GM18505 (cell line): ENCODE data around the gene MB.

Source experiments
- ATAC-seq: cut with Tn5 transposase; IDR thresholded peaks from one replicate; pipeline ENCODE4 v1.9.1; 2021; ENCODE audit not compliant: unreplicated experiment
- POLR2A ChIP-seq: IDR thresholded peaks from 4 replicates; pipeline ENCODE4 v1.6.1; 2011; ENCODE audit warnings: borderline replicate concordance; ENCODE audit not compliant: insufficient read depth, insufficient read length; ENCODE audit errors: extremely low read depth

The MB gene

DNA sequence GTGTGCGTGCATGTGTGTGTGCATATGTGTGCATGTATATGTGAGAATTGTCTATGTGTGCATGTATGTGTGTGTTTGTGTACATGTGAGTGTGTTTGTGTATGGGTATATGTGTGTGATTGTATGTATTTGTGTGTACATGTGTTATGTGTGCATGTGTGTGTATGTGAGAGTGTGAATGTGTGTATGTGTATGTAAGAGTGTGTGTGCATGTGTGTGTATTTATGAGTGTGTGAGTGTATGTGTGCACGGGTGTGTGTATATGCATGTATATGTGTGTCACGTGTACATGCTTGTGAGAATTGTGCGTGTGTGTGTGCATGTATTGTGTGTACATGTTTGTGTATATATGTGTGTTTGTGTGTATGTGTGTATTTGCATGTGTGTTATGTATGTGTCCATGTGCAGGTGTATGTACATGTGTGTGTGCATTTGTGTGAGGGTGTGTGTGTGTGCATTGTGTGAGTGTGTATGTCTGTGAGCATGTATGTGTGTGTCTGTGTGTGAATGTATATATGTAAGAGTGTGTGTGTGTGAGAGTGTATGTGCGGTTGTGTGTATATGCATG, 16.0 kb downstream of the MB start:
- ATAC-seq: no peak
- no peak for TF ChIP-seq POLR2A

DNA sequence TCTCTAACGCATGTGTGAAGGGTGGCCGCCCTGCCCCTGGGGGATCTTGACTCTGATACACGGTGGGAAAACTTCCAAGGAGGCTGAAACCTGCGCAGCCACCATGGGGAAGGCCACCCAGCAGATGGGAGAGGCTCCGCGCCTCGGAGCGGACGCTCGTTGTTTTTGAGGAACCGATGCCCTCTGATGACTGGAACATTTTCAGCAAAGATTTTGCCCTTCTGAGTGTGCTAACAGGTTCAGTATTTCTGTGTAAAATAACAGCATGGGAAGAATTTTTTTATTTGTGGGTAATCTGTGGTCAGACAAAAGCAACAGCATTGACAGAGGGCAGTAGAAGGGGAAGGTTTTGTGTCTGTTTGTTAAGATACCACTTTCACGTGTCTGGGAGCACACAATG, 16.7 kb downstream of the MB start:
- no peak for ATAC-seq
- TF ChIP-seq POLR2A: no peak

DNA sequence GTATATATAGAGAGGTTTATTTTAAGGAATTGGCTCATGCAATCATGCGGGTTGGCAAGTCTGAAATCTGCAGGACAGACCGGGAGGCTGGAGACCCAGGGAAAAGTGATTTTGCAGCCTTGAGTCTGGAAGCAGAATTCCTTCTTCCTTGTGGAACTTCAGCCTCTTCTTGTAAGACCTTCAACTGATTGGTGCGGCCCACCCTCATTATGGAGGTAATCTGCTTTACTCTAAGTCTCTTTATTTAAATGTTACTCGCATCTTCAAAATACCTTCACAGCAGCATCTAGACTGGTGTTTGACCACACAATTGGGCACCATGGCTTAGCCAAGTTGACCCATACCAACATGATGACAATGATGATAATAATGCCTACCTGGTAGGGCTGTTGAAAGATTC, 17.8 kb downstream of the MB start:
- ATAC-seq: no peak
- no peak for TF ChIP-seq POLR2A

DNA sequence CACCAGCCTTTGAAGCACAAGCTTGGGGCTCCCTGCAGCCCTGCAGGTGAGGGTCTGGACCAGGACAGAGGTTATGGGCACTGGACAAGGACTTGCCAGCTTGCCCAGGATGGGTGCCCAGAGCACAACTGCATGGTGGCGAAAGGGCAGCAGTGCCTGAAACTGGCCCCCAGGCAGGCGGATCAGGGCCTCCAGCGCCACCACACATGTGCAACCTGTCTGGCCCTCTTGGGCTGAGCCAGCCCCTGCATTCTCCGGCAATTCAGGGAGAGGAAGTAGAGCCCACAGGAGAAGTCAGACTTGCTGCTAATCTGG, 18.8 kb downstream of the MB start:
- no peak for TF ChIP-seq POLR2A

DNA sequence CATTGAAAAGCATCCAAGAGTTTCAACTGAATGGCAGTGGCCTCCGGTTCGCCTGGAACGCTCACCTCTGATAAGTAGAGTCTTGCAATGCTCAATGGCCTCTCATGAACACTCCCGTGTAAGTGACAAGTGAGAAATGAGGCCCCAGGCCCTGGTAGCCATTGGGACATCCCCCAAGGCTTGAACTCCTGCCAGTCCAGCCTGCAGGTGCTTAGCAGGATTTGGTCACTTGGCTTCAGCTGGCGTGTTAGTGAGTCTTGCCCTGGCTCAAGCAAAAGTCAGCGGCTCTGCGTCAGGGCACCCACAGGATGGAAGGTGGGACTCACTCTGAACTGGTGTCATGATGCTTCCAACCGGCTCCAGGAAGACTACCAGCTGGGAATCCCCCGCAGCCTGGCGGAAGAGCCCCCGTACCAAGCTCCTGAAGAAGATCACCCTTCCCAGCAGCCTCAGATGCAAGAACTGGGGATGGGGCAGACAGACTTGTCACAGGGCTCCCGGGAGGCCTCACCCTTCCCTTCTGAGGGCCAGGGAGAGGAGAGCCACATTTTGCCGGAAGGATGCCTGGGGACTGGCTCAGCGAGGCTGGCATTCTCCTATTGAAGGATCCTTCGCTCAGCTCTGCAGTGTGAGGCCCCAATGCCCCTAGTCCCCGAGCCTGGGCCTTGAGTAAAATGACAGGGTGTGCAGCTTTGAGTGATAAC, 19.3 kb downstream of the MB start:
- no peak for TF ChIP-seq POLR2A

More for the DNA sequence above, 18.8 kb downstream of the MB start:
- no peak for ATAC-seq

DNA sequence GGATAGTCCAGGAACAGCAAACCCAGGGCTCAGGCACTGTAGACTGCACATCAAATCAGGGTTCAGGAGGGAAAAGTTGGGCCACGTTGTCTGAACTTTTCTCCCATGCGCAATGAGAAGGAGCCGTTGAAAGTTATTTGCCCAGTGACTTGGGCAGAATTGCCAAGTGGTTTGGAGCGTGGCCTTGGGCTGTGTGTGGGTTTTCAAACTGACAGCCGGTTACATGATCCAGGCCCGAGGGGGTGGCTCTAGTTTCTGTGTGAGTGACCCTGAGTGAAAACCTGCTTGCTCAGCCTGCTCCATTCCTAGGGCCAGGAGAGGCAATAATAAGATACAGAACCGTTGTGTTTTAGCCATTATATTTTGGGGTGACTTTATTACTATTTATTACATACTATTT, 20.3 kb downstream of the MB start:
- no peak for TF ChIP-seq POLR2A

More for the DNA sequence above, 19.3 kb downstream of the MB start:
- no peak for ATAC-seq

DNA sequence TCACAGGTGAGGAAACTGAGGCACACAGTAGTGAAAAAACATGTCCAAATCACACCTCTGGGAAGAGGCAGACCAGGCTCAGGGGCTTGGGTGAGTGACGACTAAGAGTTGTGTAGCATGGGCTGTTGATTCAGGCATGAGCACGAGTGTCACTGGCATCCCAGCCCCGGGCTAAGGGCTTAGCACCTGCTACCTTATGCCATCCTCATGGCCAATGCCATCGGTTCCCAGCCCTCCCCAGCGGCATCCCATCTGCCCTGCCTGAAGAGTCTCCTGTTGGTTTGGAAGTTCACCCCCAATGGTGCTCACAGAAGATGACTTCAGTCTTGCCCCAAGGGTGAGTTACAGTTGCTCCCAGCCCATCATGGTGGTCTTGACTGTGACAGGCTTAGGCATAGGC, 22.4 kb downstream of the MB start:
- no peak for ATAC-seq
- TF ChIP-seq POLR2A: no peak

More for the DNA sequence above, 20.3 kb downstream of the MB start:
- no peak for ATAC-seq

DNA sequence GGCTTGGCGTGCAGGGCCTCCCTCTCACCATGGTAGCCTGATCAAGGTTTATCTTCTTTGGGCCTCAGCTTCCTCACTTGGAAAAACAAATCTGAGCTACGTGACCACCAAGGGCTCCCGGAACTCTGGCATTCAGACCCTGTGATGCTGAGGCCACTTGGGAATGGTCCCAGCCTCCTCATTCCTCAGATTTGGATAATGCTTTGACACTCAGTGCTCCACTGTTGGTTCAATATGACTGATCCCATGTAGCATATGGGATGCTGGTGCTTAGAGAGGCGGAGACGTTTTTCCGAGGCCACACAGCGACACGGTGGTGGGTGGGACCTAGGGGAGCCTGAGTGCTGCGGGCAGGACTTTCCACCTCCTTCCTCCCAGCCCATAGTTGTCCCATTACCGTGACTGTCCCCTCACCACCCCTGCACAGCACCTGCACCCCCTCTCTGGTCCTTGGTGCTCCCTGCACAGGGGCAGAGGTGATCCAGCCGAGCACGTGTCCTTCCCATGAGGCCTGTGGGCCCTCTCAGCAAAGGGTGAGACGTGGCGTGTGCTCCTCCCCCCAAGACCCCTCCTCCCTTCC, 23.1 kb downstream of the MB start:
- ATAC-seq: no peak
- no peak for TF ChIP-seq POLR2A

DNA sequence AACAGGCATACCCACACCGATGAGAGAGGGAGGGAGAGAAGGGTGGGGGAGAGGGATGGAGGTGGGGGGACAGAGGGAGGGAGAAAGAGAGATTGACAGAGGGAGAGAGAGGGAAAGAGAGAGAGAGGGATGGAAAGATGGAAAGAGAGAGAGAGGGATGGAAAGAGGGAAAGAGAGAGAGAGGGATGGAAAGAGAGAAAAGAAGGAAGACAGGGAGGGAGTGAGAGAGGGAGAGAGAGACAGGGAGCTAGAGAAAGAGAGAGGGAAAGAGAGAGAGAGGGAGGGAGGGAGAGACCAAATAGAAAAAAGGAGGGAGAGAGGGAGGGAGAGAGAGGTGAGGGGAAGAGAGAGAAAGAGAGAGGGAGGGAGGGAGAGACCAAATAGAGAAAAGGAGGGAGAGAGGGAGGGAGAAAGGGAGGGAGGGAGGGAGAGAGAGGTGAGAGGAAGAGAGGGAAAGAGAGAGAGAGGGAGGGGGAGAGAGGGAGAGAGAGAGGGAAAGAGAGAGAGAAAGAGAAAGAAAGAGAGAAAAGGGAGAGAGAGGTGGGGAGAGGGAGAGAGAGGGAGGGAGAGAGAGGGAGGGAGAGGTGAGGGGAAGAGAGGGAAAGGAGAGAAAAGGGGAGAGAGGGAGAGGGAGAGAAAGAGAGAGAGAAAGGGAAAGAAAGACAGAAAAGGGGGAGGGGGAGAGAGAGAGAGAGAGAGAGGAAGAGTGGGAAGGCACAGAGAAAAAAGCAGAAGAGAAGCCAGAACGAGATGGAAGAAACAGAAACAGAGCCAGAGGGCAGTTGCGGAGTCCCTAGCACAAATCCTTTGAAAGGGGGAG, 23.8 kb downstream of the MB start:
- TF ChIP-seq POLR2A: no peak

DNA sequence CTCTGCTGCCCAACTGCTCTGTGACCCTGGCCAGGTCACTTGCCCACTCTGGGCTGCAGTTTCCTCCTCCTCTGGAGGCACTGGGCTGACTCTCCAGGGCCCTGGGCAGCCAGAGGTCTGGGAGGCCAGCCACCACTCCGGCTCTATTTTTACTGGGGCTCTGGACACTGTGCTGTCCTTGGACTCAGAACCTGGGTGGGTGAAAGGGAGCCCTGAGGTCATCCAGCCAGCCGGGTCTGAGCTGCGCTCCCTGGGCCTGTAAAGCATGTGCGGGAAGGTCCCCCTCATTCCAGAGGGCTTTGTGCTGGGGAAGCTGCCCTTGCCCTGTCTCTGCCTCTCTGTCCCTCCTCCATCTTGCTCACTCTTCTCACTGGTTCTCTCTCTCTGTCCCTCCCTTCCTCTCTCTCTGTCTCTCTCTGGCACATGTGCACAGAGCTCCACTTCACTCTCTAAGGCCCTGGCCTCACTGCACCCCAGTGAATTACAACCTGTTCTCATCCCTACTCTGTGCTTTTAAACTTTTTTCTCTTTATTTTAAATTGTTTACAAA, 24.6 kb downstream of the MB start:
- ATAC-seq: no peak
- TF ChIP-seq POLR2A: no peak

More for the DNA sequence above, 23.8 kb downstream of the MB start:
- ATAC-seq: no peak

DNA sequence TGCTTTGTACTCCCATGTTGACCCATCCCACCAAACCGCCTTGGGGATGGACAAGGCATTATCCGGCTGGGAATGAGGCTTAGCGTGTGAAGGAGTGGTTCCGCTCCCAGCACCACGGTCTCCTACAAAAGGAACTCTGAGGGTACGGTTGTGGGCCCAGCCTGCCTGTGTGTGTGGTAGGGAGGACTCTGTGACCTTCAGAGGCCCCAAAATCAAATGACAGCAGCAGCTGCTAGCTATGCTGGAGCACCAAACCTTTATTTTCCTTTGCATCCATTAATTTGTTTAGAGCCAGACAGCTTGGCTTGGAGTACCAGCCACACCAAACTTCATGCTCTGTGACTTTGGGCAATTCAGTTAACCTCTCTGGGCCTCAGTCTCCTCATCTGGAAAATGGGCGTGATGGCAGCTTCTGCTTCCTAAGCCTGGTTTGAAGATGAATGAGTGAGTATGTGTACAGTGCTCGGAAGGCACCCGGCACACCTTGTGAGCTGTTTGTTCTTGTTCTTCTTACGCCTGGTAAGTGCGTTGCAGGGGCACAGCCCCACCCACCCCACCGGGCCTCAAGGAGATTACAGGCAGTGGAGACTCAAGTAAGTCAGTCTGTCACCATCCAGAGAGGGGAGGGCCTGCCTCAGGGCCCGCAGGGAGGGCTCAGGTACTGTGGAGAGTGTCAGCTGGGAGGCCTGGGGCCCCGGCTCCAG, 25.3 kb downstream of the MB start:
- ATAC-seq: no peak
- no peak for TF ChIP-seq POLR2A

DNA sequence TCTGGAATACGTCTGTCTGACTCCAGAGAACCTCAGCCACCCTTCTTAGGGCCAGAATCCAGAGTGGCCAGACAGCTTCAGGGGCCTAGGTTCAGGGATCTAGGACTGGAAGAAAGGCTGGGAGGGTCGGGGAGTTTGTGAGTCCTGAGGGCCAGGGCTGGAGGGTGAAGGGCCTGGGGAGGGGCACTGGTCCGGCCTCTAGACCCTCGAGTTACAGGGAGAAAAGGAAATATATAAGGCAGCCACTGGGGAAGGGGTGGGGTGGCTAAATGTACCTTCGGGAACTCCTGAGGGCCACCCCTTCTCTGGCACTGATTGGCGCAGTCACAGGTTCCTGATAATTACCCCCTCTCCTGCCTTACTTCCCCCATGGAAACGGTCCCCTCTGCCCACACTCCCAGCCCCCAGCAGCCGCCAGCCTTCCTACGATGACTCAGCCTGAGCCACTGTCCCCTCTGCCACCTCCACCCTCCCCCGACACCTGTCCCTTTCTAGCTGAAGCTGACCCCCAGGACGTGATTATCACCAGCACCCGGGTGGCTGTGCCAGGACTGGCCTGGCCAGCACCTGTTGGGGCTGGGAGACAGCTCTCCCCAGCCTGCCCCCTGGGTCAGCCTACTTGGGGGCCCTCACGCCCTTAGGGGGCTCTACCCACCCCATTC, 26.4 kb downstream of the MB start:
- ATAC-seq: no peak
- no peak for TF ChIP-seq POLR2A
